ENCODE results near the gene RNF214. TPM values are rescaled to one million over a fixed set of nuclear protein-coding genes. Genes with fewer than 3 reads are reported as not detected.

RNF214 gene
- total RNA-seq, 1 donor from 2014 or later, result 18.5 TPM

- no peak for DNase-seq (ENCODE audit: low spot score)
- peaks cover 12% of the 10 kb centered on the region for H3K4me1 Mint-ChIP-seq (ENCODE audit: low read depth)
- H3K27ac Mint-ChIP-seq, result no peak overlapping the region
- H3K36me3 Mint-ChIP-seq (ENCODE audit: low read depth), result peaks cover 66% of the 10 kb centered on the region
- no peaks in the 10 kb centered on the region for H3K27me3 Mint-ChIP-seq (ENCODE audit: insufficient read depth)
- no peaks in the 10 kb centered on the region for H3K9me3 Mint-ChIP-seq
- no peak overlapping the region for H3K4me3 Mint-ChIP-seq
- intact Hi-C loops (cut with micrococcal nuclease), result no loop called here
These were observed 8.5 kb upstream of the RNF214 start for GRCh38 chr11:117223741-117224689.

- H3K36me3 Mint-ChIP-seq (ENCODE audit: low read depth), result peaks cover 65% of the 10 kb centered on the region
These were observed 6.8 kb upstream of the RNF214 start for GRCh38 chr11:117225553-117226170.

GRCh38 chr11:117226388-117227385, 5.8 kb upstream of the RNF214 start:
- H3K27ac Mint-ChIP-seq, result peak overlapping the region; percentile 31
- intact Hi-C loops (cut with micrococcal nuclease), result loop anchor here (1.0 to 2.0 kb wide), 5 partner anchors 45 to 494 kb away; partner anchors contain the start of gene APOA5
- H3K4me1 Mint-ChIP-seq (ENCODE audit: low read depth), result peaks cover 36% of the 10 kb centered on the region
- peak; percentile 14 for DNase-seq (ENCODE audit: low spot score)
- H3K4me3 Mint-ChIP-seq, result no peak overlapping the region
- peaks cover 60% of the 10 kb centered on the region for H3K36me3 Mint-ChIP-seq (ENCODE audit: low read depth)
- no peaks in the 10 kb centered on the region for H3K9me3 Mint-ChIP-seq
- no peaks in the 10 kb centered on the region for H3K27me3 Mint-ChIP-seq (ENCODE audit: insufficient read depth)

More at GRCh38 chr11:117225553-117226170, 6.8 kb upstream of the RNF214 start:
- intact Hi-C loops (cut with micrococcal nuclease), result loop anchor here (1.0 to 2.0 kb wide), 5 partner anchors 44 to 493 kb away; partner anchors contain the start of gene APOA5
- no peak overlapping the region for H3K4me3 Mint-ChIP-seq
- no peaks in the 10 kb centered on the region for H3K9me3 Mint-ChIP-seq
- no peak for DNase-seq (ENCODE audit: low spot score)
- H3K27ac Mint-ChIP-seq, result no peak overlapping the region
- H3K27me3 Mint-ChIP-seq (ENCODE audit: insufficient read depth), result no peaks in the 10 kb centered on the region
- peaks cover 25% of the 10 kb centered on the region for H3K4me1 Mint-ChIP-seq (ENCODE audit: low read depth)

- peaks cover 37% of the 10 kb centered on the region for H3K4me1 Mint-ChIP-seq (ENCODE audit: low read depth)
- H3K36me3 Mint-ChIP-seq (ENCODE audit: low read depth), result peaks cover 52% of the 10 kb centered on the region
- H3K27ac Mint-ChIP-seq, result peak overlapping the region; percentile 7
- no peak for DNase-seq (ENCODE audit: low spot score)
- peak overlapping the region; percentile 23 for H3K4me3 Mint-ChIP-seq
- no peaks in the 10 kb centered on the region for H3K27me3 Mint-ChIP-seq (ENCODE audit: insufficient read depth)
- intact Hi-C loops (cut with micrococcal nuclease), result no loop called here
- H3K9me3 Mint-ChIP-seq, result no peaks in the 10 kb centered on the region
These were observed 4.4 kb upstream of the RNF214 start for GRCh38 chr11:117228091-117228490.

- Mint-ChIP-seq H3K36me3 (ENCODE audit: low read depth) (peaks cover 40% of the 10 kb centered on the region), H3K4me3 (peak overlapping the region; percentile 99), H3K4me1 (ENCODE audit: low read depth) (peaks cover 50% of the 10 kb centered on the region), H3K27ac (peak overlapping the region; percentile 99), H3K27me3 (ENCODE audit: insufficient read depth) (no peaks in the 10 kb centered on the region), H3K9me3 (no peaks in the 10 kb centered on the region)
- intact Hi-C loops (cut with micrococcal nuclease), result no loop called here
- DNase-seq (ENCODE audit: low spot score), result no peak
These were observed 3.1 kb upstream of the RNF214 start for GRCh38 chr11:117229411-117229810.

- Mint-ChIP-seq H3K36me3 (ENCODE audit: low read depth) (peaks cover 35% of the 10 kb centered on the region), H3K9me3 (no peaks in the 10 kb centered on the region)
These were observed 2.6 kb upstream of the RNF214 start for GRCh38 chr11:117229931-117230285.

GRCh38 chr11:117230286-117230961, 2.0 kb upstream of the RNF214 start:
- H3K9me3 Mint-ChIP-seq, result no peaks in the 10 kb centered on the region
- H3K4me3 Mint-ChIP-seq, result peak overlapping the region; percentile 99
- intact Hi-C loops (cut with micrococcal nuclease), result loop anchor here (1.0 to 5.0 kb wide), 12 partner anchors 52 to 1697 kb away; partner anchors contain the start of genes BCL9L, IL10RA, PAFAH1B2 and SIDT2
- peak overlapping the region; percentile 99 for H3K27ac Mint-ChIP-seq
- H3K4me1 Mint-ChIP-seq (ENCODE audit: low read depth), result peaks cover 51% of the 10 kb centered on the region
- H3K36me3 Mint-ChIP-seq (ENCODE audit: low read depth), result peaks cover 32% of the 10 kb centered on the region
- H3K27me3 Mint-ChIP-seq (ENCODE audit: insufficient read depth), result no peaks in the 10 kb centered on the region
- DNase-seq (ENCODE audit: low spot score), result peak; percentile 46

More at GRCh38 chr11:117229931-117230285, 2.6 kb upstream of the RNF214 start:
- Mint-ChIP-seq H3K27me3 (ENCODE audit: insufficient read depth) (no peaks in the 10 kb centered on the region), H3K27ac (peak overlapping the region; percentile 99), H3K4me3 (peak overlapping the region; percentile 99), H3K4me1 (ENCODE audit: low read depth) (peaks cover 51% of the 10 kb centered on the region)
- intact Hi-C loops (cut with micrococcal nuclease), result loop anchor here (1.0 to 5.0 kb wide), 12 partner anchors 52 to 1697 kb away; partner anchors contain the start of genes BCL9L, IL10RA, PAFAH1B2 and SIDT2
- no peak for DNase-seq (ENCODE audit: low spot score)

GRCh38 chr11:117230999-117231841, 1.3 kb upstream of the RNF214 start:
- peak overlapping the region; percentile 99 for H3K27ac Mint-ChIP-seq
- no peaks in the 10 kb centered on the region for H3K9me3 Mint-ChIP-seq
- intact Hi-C loops (cut with micrococcal nuclease), result loop anchor here (1.0 to 5.0 kb wide), 12 partner anchors 53 to 1696 kb away; partner anchors contain the start of genes BCL9L, IL10RA, PAFAH1B2 and SIDT2
- H3K4me1 Mint-ChIP-seq (ENCODE audit: low read depth), result peaks cover 50% of the 10 kb centered on the region
- no peak for DNase-seq (ENCODE audit: low spot score)
- H3K27me3 Mint-ChIP-seq (ENCODE audit: insufficient read depth), result no peaks in the 10 kb centered on the region
- peak overlapping the region; percentile 99 for H3K4me3 Mint-ChIP-seq
- H3K36me3 Mint-ChIP-seq (ENCODE audit: low read depth), result peaks cover 29% of the 10 kb centered on the region

- peaks cover 23% of the 10 kb centered on the region for H3K36me3 Mint-ChIP-seq (ENCODE audit: low read depth)
- H3K4me1 Mint-ChIP-seq (ENCODE audit: low read depth), result peaks cover 44% of the 10 kb centered on the region
These were observed 704 bp upstream of the RNF214 start, which contains the start of gene PCSK7 for GRCh38 chr11:117231842-117232091. PCSK7 (minus strand) TSS chr11:117232073; CDS start chr11:117229844, 2,229 bp downstream.

GRCh38 chr11:117232911-117233409, 489 bp downstream of the RNF214 start:
- Mint-ChIP-seq H3K36me3 (ENCODE audit: low read depth) (peaks cover 17% of the 10 kb centered on the region), H3K27me3 (ENCODE audit: insufficient read depth) (no peaks in the 10 kb centered on the region), H3K9me3 (no peaks in the 10 kb centered on the region), H3K4me1 (ENCODE audit: low read depth) (peaks cover 43% of the 10 kb centered on the region), H3K4me3 (peak overlapping the region; percentile 87), H3K27ac (peak overlapping the region; percentile 89)
- intact Hi-C loops (cut with micrococcal nuclease), result loop anchor here (5.0 kb wide), 5 partner anchors 211 to 1694 kb away; partner anchors contain the start of genes BCL9L and IL10RA
- DNase-seq (ENCODE audit: low spot score), result no peak

More at GRCh38 chr11:117231842-117232091, 704 bp upstream of the RNF214 start, which contains the start of gene PCSK7:
- Mint-ChIP-seq H3K27ac (peak within 1 kb of the TSS; percentile 100), H3K27me3 (ENCODE audit: insufficient read depth) (no peaks in the 10 kb centered on the region), H3K4me3 (peak within 1 kb of the TSS; percentile 99), H3K9me3 (no peaks in the 10 kb centered on the region)
- intact Hi-C loops (cut with micrococcal nuclease), result loop anchor here (5.0 kb wide), 5 partner anchors 209 to 1696 kb away; partner anchors contain the start of genes BCL9L and IL10RA
- DNase-seq (ENCODE audit: low spot score), result no peak

- H3K27me3 Mint-ChIP-seq (ENCODE audit: insufficient read depth), result no peaks in the 10 kb centered on the region
- DNase-seq (ENCODE audit: low spot score), result no peak
- H3K36me3 Mint-ChIP-seq (ENCODE audit: low read depth), result peaks cover 14% of the 10 kb centered on the region
- H3K27ac Mint-ChIP-seq, result no peak overlapping the region
- peaks cover 13% of the 10 kb centered on the region for H3K4me1 Mint-ChIP-seq (ENCODE audit: low read depth)
- no peak overlapping the region for H3K4me3 Mint-ChIP-seq
- intact Hi-C loops (cut with micrococcal nuclease), result no loop called here
- H3K9me3 Mint-ChIP-seq, result no peaks in the 10 kb centered on the region
These were observed 5.8 kb downstream of the RNF214 start for GRCh38 chr11:117238221-117238620.

All from activated T-helper 1 cell treated with anti-CD3 and anti-CD28 coated beads, Interleukin-12 subunit alpha, Interleukin-12 subunit beta, Interleukin-2, Interleukin-4 antibody, amounts not matched to agents 30 ng/mL and 10 ng/mL and 1 ng/mL, durations not matched to agents 14 hours and 24 hours and 36 hours (primary cell).